ENCODE results near the gene BCAN. TPM values are rescaled to one million over a fixed set of nuclear protein-coding genes. Genes with fewer than 3 reads are reported as not detected.

Gene BCAN
- total RNA-seq, 6 donors from 2014 or later: 0.11 to 0.13 TPM; not detected in 4

DNA sequence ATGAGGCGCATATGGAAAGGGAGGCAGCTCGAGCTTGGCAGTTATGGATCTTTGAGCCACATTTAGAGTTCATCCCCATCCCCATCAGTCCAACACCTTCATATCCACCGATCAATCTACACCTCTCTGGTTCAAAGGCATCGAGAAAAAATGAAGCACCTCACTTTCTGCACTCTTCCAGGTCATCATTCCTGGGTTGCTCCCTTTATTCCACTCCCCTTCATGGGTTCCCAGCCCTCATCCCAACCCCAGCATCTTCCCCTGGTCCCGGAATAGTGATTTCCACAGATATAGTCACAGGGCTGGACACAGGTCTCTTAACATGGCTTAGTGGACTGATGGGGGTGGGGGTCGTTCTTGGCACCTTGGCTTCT lies 22.3 kb upstream of the BCAN start:
- TF ChIP-seq EP300 (IDR thresholded peaks at IDR 0.05) (no peak), POLR2AphosphoS5 (IDR thresholded peaks at IDR 0.05) (no peak), POLR2A (IDR thresholded peaks at IDR 0.05) (no peak)
- TF ChIP-seq, protein P1, sequence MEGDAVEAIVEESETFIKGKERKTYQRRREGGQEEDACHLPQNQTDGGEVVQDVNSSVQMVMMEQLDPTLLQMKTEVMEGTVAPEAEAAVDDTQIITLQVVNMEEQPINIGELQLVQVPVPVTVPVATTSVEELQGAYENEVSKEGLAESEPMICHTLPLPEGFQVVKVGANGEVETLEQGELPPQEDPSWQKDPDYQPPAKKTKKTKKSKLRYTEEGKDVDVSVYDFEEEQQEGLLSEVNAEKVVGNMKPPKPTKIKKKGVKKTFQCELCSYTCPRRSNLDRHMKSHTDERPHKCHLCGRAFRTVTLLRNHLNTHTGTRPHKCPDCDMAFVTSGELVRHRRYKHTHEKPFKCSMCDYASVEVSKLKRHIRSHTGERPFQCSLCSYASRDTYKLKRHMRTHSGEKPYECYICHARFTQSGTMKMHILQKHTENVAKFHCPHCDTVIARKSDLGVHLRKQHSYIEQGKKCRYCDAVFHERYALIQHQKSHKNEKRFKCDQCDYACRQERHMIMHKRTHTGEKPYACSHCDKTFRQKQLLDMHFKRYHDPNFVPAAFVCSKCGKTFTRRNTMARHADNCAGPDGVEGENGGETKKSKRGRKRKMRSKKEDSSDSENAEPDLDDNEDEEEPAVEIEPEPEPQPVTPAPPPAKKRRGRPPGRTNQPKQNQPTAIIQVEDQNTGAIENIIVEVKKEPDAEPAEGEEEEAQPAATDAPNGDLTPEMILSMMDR (IDR thresholded peaks at IDR 0.05): no peak
- ATAC-seq (ENCODE audit: low FRiP score in 2 of 2) (no peak), DNase-seq (no peak)
- no peak overlapping the region for H3K27ac ChIP-seq
- H3K4me3 ChIP-seq: no peak overlapping the region
- peaks cover 14 to 22% (median 18%) of the 10 kb centered on the region in 4 donors for H3K4me1 ChIP-seq
- H3K36me3 ChIP-seq: no peaks in the 10 kb centered on the region
- peaks cover 0 to 13% (median 10%) of the 10 kb centered on the region in 4 donors for H3K27me3 ChIP-seq
- no peaks in the 10 kb centered on the region for H3K9me3 ChIP-seq
- WGBS, 2 donors: 19 to 27% methylated on average over 6 of the region's 6 CpGs

- ATAC-seq (ENCODE audit: low FRiP score in 2 of 2): no peak
- DNase-seq: no peak
- peaks cover 20 to 26% (median 22%) of the 10 kb centered on the region in 4 donors for H3K4me1 ChIP-seq
- no peak overlapping the region for H3K27ac ChIP-seq
- H3K9me3 ChIP-seq: no peaks in the 10 kb centered on the region
- WGBS, 2 donors: 73 to 87% methylated on average over 6 of the region's 6 CpGs
- H3K4me3 ChIP-seq: no peak overlapping the region
- no peaks in the 10 kb centered on the region for H3K36me3 ChIP-seq
- TF ChIP-seq, protein P1 (IDR thresholded peaks at IDR 0.05): no peak
- no peak for TF ChIP-seq POLR2AphosphoS5 (IDR thresholded peaks at IDR 0.05)
- no peak for TF ChIP-seq POLR2A (IDR thresholded peaks at IDR 0.05)
- TF ChIP-seq EP300 (IDR thresholded peaks at IDR 0.05): no peak
- peaks cover 6 to 37% (median 22%) of the 10 kb centered on the region in 4 donors for H3K27me3 ChIP-seq
These were observed 19.2 kb upstream of the BCAN start for GRCh38 chr1:156622581-156623297.

DNA sequence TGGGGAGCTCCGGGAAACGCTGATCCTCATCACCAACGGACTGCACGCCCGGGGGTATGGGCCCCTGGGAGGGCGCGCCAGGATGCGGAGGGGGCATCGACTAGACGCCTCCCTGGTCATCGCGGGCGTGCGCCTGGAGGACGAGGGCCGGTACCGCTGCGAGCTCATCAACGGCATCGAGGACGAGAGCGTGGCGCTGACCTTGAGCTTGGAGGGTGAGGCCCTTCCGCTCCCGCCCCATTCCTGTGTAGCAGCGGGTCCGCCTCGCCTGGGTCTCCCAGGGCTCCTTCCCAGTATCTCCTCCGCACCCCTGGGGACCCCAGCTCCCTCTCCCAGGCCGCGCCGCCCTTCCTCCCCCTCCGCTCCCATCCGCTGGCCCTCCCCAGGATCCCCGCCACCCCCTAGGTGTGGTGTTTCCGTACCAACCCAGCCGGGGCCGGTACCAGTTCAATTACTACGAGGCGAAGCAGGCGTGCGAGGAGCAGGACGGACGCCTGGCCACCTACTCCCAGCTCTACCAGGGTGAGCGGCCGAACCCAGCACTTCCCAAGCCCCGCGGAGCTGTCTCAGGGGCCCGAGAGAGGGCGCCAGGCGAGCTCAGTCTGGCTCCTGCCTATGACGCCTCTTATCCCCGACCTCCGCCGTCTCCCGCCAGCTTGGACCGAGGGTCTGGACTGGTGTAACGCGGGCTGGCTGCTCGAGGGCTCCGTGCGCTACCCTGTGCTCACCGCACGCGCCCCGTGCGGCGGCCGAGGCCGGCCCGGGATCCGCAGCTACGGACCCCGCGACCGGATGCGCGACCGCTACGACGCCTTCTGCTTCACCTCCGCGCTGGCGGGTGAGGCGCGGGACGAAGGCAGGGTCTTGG lies 17.7 kb upstream of the BCAN start:
- Histone ChIP-seq H3K27ac (peak overlapping the region in 3 of 4 donors; percentile 24 to 76 (median 24)), H3K9me3 (no peaks in the 10 kb centered on the region), H3K4me3 (peak overlapping the region in 3 of 4 donors; percentile 17 to 51 (median 42)), H3K4me1 (peaks cover 20 to 26% (median 22%) of the 10 kb centered on the region in 4 donors), H3K27me3 (peaks cover 6 to 37% (median 22%) of the 10 kb centered on the region in 4 donors), H3K36me3 (no peaks in the 10 kb centered on the region)
- ATAC-seq (ENCODE audit: low FRiP score in 2 of 2) (peak; percentile 59 to 71), DNase-seq (peak in 1 of 2 donors; percentile 87)
- TF ChIP-seq POLR2AphosphoS5 (IDR thresholded peaks at IDR 0.05) (no peak), POLR2A (IDR thresholded peaks at IDR 0.05) (no peak), EP300 (IDR thresholded peaks at IDR 0.05) (no peak)
- TF ChIP-seq, protein P1 (IDR thresholded peaks at IDR 0.05): peak in 3 of 6 experiments; percentile 11 to 49 (median 45)
- WGBS, 2 donors: 1 to 9% methylated on average over 12 to 31 of the region's 87 CpGs

DNA sequence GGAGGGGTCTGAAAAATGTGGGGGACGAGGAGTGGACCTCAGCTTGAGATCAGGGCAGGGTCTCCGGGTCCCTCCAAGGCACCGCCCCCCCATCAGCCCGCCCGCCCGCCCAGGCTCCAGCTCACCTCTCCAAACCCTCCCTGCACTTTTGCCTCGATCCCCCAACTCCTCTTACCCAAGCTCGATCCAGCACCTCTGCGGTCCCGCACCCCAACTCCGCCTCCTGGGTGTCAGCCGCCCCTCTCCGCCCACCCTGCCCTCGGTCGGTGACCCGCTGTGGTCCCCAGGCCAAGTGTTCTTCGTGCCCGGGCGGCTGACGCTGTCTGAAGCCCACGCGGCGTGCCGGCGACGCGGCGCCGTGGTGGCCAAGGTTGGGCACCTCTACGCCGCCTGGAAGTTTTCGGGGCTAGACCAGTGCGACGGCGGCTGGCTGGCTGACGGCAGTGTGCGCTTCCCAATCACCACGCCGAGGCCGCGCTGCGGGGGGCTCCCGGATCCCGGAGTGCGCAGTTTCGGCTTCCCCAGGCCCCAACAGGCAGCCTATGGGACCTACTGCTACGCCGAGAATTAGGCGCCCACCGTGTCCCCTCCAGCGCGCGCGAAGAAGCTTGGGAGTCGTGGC lies 17.0 kb upstream of the BCAN start:
- TF ChIP-seq EP300 (IDR thresholded peaks at IDR 0.05): no peak
- TF ChIP-seq, protein P1 (IDR thresholded peaks at IDR 0.05): no peak
- no peak for TF ChIP-seq POLR2AphosphoS5 (IDR thresholded peaks at IDR 0.05)
- no peak for TF ChIP-seq POLR2A (IDR thresholded peaks at IDR 0.05)
- peak overlapping the region in 3 of 4 donors; percentile 17 to 51 (median 42) for H3K4me3 ChIP-seq
- peaks cover 6 to 37% (median 22%) of the 10 kb centered on the region in 4 donors for H3K27me3 ChIP-seq
- H3K4me1 ChIP-seq: peaks cover 20 to 26% (median 22%) of the 10 kb centered on the region in 4 donors
- WGBS, 2 donors: 3 to 5% methylated on average over 8 to 26 of the region's 55 CpGs
- peak in 1 of 2 donors; percentile 30 for ATAC-seq (ENCODE audit: low FRiP score in 2 of 2)
- no peaks in the 10 kb centered on the region for H3K9me3 ChIP-seq
- peak overlapping the region in 2 of 4 donors; percentile 24 to 76 for H3K27ac ChIP-seq
- no peaks in the 10 kb centered on the region for H3K36me3 ChIP-seq
- DNase-seq: peak in 1 of 2 donors; percentile 80
